ENCODE data around the gene LSM4.

Gene LSM4

GRCh38 chr19:18310966-18311365 lies 11.9 kb downstream of the LSM4 start:
- no peak for DNase-seq (ENCODE audit: low spot score)

- DNase-seq (ENCODE audit: low spot score) = no peak
These were observed 12.6 kb downstream of the LSM4 start for GRCh38 chr19:18310118-18310909.

GRCh38 chr19:18309525-18310064 lies 13.3 kb downstream of the LSM4 start:
- no peak for DNase-seq (ENCODE audit: low spot score)

- DNase-seq (ENCODE audit: low spot score) = no peak
These were observed 13.9 kb downstream of the LSM4 start for GRCh38 chr19:18308948-18309325.

- no peak for DNase-seq (ENCODE audit: low spot score)
These were observed 14.6 kb downstream of the LSM4 start for GRCh38 chr19:18308051-18308947.

- DNase-seq (ENCODE audit: low spot score) = no peak
These were observed 15.6 kb downstream of the LSM4 start for GRCh38 chr19:18307271-18307681.

- no peak for DNase-seq (ENCODE audit: low spot score)
These were observed 16.0 kb downstream of the LSM4 start for GRCh38 chr19:18306888-18307260.

- no peak for DNase-seq (ENCODE audit: low spot score)
These were observed 16.5 kb downstream of the LSM4 start for GRCh38 chr19:18306209-18306887.

- peak; percentile 94 for DNase-seq (ENCODE audit: low spot score)
These were observed 18.2 kb downstream of the LSM4 start for GRCh38 chr19:18304458-18305310.

- DNase-seq (ENCODE audit: low spot score) = no peak
These were observed 18.7 kb downstream of the LSM4 start for GRCh38 chr19:18304208-18304457.

- no peak for DNase-seq (ENCODE audit: low spot score)
These were observed 21.2 kb downstream of the LSM4 start for GRCh38 chr19:18301718-18302111.

- DNase-seq (ENCODE audit: low spot score) = peak; percentile 89
These were observed 21.8 kb downstream of the LSM4 start for GRCh38 chr19:18300930-18301717.

- DNase-seq (ENCODE audit: low spot score) = no peak
These were observed 23.2 kb downstream of the LSM4 start for GRCh38 chr19:18299654-18300053.

- DNase-seq (ENCODE audit: low spot score) = no peak
These were observed 24.3 kb downstream of the LSM4 start for GRCh38 chr19:18298601-18299000.

- no peak for DNase-seq (ENCODE audit: low spot score)
These were observed 25.6 kb downstream of the LSM4 start for GRCh38 chr19:18297308-18297707.

GRCh38 chr19:18295034-18295451 lies 27.8 kb downstream of the LSM4 start:
- no peak for DNase-seq (ENCODE audit: low spot score)

- no peak for DNase-seq (ENCODE audit: low spot score)
These were observed 28.4 kb downstream of the LSM4 start for GRCh38 chr19:18294467-18294864.

- no peak for DNase-seq (ENCODE audit: low spot score)
These were observed 29.0 kb downstream of the LSM4 start for GRCh38 chr19:18293642-18294466.

GRCh38 chr19:18292810-18293641 lies 29.9 kb downstream of the LSM4 start:
- DNase-seq (ENCODE audit: low spot score) = peak; percentile 72

Data from AG20443 (cell line).